Measurements from ENCODE around the gene CHI3L1.
A peak's percentile ranks its signal among the peaks of the same experiment; 100 is the strongest.

The CHI3L1 gene

DNA sequence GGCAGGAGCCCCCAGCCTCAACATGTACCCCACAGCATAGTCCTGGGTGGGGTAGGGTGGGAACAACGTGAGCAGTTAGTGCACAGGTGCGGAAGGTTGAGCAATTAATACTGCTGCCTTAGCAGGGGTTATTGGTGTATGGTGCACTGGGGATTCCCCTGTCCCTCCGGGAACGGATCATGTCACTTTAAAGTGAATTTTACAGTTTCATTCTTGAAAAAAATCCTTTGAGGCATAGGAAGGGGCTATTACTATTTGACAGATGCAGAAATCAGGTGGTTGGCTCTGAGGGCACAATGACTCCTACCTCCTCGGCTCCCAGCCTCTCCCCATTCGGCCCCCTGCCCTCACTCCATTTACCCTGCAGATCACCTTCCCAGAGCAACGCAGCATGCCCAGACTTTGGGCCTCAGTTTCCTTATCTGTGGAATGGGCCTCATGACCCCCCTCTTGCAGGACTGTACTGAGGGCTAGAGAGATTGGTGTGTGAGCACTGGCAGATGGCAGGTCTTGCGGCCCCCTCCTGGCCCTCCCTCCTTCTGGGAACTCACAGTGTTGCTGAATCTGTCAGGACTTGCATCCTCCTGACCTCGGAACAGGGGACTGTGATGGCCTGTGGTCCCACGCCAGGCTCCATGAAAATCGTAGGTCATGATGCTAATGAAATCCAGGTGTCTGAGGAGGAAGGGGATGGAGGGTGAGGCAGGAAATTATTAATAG, 5.7 kb downstream of the CHI3L1 start:
- DNase-seq (ENCODE audit: low read depth): no peak

DNA sequence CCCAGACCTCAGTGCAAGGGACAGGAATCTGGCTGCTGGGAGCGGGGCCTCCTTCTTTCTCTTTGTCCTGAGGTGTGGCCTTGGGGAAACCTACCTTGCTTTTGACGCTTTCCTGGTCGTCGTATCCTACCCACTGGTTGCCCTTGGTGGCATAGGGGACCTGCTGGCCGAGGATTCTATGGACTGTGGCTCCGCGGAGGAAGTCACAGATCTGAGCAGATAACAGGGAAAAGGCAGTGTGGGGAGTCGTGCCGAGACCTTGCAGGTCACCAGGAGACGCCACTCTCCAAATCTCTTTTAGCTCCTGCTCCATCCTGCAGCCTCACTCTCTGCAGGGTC, 6.9 kb downstream of the CHI3L1 start:
- DNase-seq (ENCODE audit: low read depth): no peak

GRCh38 chr1:203178821-203179666, 7.5 kb downstream of the CHI3L1 start:
- no peak for DNase-seq (ENCODE audit: low read depth)

- DNase-seq (ENCODE audit: low read depth): no peak
Observed at GRCh38 chr1:203178083-203178482, 8.4 kb downstream of the CHI3L1 start.

DNA sequence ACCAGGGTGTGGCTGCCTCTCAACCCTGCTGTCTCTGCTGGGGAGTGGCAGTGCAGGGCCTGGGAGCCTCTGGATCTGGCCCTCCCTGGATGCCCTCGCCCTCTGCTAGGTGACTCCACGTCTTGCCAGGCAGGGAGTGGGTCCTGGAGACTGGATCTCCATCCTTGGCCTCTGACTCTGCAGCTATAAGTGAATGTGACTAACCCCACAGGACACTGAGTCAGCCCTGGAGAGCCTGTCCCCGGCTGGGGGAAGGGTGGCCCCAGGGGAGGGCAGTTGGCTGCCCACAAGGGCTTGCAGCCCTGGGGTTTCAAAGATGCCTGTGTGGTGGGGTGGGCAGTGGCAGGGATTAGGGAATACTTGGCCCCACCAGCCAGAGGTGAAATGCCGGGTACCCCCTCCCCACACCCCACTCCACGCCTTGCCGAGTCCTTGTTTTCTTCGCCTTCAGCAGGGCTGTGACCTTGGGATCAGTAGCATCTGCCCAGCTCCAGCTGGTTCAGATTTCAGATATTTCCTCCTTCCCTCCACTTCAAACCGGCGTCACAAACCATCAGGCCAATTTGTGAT, 8.9 kb downstream of the CHI3L1 start:
- DNase-seq (ENCODE audit: low read depth): no peak

GRCh38 chr1:203177036-203177405, 9.5 kb downstream of the CHI3L1 start:
- no peak for DNase-seq (ENCODE audit: low read depth)

DNA sequence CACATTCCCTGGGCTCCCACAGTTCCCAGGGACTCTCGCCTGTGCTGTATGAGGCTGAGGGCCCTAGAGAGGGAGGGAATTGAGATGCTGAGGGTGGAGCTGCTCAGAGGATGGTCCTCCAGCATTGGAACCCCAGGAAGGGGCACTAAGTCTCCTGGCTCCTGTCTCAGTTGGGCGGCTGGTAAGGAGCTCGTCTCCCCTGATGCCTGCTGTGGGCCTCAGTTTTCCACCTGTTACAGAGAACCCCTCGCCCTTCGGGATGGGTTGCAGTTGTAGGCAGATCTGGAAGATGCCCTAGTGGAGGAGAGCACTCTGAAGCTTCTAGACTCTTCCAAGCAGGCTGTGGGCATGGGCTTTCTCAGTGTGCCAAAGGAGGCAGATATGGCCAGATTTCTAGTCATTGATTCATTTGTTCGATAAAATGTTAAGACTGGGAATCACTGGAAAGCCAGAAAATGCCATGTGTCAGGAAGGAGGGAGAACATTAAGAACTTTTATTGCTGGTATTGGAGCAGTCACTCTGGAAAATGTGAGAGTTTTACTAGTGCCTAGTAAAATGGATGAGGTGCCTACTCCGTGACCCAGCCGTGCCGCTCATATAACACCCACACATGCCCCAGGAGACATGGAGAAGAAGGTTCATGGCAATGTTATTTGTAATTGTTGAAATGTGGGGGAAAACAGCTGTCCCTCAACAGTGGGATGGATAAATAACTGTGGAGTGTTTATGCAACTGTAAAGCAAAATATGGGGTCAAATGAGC, 10.1 kb downstream of the CHI3L1 start:
- DNase-seq (ENCODE audit: low read depth): no peak

GRCh38 chr1:203175827-203176241, 10.7 kb downstream of the CHI3L1 start:
- no peak for DNase-seq (ENCODE audit: low read depth)

GRCh38 chr1:203175237-203175826, 11.2 kb downstream of the CHI3L1 start, which contains the start of gene MYBPH:
Gene MYBPH (minus strand): TSS chr1:203175826. CDS start chr1:203175755, 71 bp downstream.
- DNase-seq (ENCODE audit: low read depth): no peak

DNA sequence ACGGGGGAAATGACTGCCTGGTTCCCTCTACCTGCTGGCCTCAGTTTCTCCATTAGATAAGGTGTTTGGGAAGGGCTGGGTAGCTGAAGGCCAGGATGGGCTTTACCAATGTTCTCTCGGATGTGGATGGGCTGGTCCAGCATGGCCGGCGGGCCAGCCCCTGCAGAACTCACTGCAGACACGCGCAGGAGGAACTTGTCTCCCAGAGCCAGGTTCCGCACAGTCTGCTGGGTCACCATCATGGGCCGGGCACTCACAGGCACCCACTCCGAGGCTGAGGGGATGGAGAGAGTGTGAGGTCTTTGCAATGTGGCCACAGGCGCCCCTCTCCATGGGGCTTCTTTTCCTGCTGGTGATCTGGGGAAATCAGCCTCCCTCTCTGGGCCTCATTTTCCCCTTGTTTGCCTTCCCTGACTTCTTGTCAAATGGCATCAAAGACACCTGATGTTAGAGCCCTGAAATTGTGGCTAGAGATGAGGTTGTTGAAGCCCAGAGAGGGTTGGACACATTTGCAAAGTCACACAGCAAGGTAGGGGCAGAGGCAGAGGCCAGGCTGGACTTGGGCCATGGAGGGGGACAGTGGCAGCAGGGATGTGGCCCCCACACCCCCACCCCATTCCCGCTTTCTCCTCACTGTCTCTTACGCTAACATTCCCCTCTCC, 12.0 kb downstream of the CHI3L1 start:
- no peak for DNase-seq (ENCODE audit: low read depth)

DNA sequence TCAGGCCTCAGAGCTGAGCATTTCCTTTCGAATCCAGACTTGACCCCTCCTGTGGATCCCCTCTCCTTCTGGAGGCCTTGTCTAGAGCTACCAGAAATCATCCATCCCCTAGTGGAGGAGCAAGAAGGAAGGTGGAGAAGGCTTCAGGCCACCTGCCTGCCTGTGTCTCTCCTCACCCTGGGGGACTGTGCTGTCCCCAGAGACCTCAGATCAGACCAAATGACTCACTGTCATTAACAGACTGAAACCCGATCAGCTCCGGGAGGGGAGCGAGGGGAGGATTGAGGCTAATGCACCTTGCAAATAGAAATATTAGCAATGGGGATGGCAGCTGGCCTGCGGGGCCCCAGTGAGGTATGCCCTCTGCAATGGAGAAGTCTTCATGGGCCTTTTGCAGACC, 12.9 kb downstream of the CHI3L1 start:
- no peak for DNase-seq (ENCODE audit: low read depth)

- DNase-seq (ENCODE audit: low read depth): no peak
Observed at GRCh38 chr1:203173011-203173555, 13.4 kb downstream of the CHI3L1 start.

DNA sequence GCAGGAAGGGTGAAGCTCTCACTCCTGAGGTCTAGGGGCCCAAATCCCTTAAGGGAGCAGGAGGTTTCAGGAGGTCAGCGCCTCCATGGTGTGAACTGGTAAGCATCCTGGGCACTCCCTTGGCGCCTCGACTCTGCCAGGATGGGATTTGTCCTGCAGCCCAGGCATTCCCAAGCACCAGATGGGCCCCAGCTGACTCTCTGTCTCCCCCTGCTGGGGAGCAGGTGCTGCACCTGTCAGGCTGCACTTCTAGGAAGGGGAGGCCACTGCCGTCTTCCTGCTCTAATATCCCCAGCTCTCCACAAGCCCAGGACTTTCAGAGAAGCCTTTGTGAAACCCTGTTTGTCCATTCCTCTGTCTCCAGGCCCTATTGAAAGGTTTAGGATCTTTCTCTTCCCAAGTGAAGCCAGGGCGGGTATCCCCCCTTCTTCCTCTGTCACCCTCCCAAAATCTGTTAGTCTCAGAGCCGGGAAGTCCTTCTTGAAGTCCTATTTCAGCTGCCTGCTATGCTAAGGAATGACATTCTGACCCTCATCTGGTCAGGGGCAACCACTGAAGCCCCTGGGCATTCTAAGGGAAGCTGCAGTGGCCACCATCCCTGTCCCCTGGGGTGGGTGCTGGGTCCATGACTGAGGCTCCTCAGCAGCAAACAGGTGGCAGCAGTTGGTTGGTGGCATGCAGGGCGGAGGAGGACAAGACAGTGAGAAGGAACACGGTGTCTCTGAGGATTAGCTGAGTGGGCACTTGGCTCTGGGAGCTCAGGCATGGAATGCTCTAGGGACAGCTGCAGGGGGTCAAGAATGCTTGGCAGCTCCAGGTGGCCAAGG, 14.1 kb downstream of the CHI3L1 start:
- peak; percentile 8 for DNase-seq (ENCODE audit: low read depth)

DNA sequence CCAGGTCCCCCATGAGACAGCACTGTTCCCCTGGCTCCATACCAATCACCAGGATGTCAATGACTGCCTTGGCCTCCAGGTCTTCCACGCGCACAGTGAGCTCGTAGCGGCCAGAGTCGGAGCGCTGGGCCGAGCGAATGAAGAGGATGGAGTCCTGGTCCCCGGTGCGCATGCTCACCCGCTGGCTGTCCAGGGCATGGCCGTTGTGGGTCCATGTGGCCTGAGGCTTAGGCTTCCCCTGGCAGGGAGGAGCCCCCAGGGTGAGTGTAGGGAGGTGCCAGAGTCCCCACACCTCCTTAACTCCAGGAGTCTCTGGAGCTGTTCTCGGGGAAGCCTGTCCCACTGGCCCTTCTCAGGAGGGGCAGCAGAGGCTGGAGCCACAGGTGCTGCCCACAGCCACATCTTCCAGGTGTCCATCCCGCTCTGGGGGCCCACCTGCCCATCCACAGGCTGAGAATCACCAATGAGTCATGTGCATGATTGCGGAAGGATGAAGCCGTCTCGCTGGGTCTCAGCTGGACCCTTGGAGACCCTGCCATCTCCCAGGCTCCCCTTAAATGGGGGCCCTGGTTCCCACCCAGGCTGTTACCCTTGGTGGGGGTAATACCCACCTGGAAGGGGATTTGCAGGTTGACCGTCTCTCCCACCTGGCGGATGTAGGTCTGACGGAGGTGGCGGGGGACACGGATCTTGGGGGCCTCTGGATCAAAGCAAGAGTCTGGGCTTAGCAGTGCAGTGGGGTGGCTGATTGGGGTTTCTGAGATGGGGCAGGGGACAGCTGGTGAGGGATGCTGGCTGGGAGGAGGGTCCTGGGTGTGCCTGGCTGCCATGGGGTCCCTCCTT, 14.9 kb downstream of the CHI3L1 start:
- DNase-seq (ENCODE audit: low read depth): no peak

DNA sequence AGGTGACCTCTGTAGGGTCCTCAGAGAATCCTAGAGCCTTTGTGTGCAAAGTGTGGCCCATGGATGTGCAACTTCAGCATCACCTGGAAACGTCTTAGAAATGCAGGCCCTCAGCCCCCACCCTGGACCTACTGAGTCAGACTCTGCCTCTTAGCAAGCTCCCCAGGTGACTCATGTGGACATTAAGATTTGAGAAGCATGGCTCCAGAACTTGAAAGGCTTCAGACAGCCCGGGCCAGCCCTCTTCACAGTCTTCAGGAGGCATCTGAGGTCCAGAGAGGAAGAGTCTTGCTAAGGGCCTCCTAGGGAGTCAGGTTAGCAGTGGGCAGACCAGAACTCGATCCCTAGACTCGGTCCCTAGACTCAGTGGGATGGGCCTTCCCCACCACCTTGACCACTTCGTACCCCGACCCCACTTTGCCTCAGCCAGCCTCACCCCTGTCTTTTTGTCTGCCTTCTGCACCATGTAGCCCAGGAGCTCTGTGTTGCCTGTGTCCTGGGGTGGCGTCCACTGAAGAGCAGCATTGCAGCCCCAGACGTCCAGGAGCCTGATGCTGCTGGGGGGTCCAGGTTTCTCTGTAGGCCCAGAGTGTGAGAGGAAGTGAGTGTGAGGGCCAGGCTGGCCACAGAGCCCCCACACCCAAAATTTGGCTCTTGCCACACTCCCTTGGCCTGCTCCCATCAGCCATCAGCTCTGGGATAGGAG, 15.7 kb downstream of the CHI3L1 start:
- no peak for DNase-seq (ENCODE audit: low read depth)

DNA sequence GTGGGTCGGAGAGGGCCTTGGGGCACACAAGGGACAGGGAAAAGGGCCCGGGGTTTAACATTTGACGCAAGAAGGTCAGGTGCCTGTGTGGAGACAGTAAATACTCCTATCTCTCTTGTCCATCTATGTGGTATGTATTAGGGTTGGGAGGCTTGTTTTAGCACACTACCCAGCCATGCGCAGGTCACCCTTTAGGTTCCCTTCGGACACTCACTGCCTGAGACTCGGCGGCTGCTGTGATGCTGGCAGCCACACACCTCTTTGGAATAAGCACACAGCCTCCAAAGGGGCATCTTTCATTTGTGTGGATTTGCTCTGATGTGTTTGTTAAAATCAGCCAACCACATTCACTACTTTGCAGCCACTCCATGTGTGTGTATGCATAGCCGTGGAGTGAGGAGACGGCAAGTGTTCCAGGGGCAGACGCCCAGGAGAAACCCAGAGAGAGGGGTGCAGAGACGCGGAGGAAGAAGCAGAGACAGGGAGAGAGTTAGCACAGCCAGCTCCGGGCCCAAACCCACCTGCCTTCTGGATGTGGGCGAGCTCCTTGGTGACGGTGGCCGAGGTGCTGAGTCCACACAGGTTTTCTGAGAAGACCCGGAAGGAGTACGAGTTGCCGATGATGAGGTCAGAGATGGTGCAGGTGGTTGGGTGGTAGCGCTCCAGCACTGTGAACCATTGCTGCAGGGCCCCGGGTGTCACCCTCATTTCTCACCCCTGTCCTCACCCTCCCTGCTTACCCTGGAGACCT, 16.6 kb downstream of the CHI3L1 start:
- DNase-seq (ENCODE audit: low read depth): no peak

DNA sequence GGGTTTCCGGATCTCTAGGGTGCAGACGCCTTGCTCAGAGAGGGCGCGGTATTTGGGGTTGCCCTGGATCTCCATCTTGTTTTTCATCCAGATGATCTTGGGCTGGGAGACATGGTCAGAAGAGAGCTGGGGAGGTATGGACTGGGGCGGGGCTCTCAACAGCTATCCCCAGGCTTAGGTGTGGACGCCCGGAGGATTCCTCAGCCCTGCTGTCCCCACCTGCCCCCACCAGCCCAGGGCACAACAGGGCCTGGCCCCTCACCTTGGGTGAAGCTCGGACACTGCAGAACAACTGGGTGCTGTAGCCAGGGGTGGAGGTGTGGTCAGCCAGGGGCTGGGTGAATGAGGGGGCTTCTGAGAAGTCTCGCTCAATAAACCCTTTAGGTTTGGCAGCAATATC, 17.5 kb downstream of the CHI3L1 start:
- no peak for DNase-seq (ENCODE audit: low read depth)

DNA sequence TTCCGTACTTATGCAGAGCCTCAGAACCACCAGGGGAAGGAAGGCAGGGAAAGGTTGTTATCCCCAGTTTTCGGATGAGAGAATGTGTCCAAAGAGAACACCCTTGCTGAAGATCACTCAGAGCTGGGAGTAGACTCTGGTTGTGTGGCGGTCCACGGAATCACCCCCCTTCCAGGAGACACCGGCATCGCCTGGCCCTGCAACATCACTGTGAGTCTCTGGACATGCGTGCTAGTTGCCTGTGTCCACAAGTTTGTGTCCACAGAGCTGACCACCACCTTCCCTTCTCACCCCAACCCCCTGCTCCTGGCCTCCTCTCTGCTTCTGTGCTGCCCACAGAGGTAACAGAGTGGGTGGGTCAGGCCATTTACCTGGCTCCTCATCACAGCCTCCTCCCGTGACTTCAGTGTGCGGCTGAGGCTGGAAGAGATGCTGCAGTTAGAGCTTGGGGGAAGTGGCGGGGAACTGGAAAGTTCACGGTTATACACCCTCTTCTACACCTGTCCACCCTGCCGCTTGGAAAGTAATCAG, 18.2 kb downstream of the CHI3L1 start:
- no peak for DNase-seq (ENCODE audit: low read depth)
